ENCODE data around the gene KCND3. TPM values are rescaled to one million over a fixed set of nuclear protein-coding genes. Genes with fewer than 3 reads are reported as not detected.

KCND3 gene
- total RNA-seq, 4 donors from 2014 or later = 1.4 to 3.5 (median 3.0) TPM

DNA sequence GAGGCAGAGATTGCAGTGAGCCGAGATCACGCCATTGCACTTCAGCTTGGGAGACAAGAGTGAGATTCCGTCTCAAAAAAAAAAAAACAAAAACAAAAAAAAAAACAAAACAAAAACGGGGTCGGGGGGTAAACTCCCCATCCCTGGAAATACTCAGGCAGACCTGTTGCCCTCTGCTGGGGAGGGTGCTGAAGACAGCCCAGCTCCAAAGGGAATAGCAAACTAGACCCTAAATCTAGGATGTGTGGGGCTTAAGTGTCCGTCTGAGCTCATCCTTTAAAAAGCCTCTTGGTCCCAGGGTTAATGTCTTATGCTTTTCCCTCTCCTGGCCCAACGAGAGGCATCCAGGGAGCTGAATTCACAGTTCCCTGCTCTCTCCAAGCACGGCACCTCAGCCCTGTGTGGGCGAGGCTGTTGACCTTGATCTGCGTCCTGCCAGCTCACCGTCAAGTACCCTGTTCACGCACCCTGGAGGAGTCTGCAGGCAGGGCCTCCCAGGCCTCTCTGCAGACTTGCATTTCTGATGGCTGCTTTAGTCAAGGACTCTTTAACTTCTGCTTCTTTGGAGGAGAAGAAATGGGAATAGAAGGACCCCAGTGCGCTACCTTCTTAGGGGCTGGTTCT lies 22.3 kb downstream of the KCND3 start:
- Histone ChIP-seq H3K4me1 (no peaks in the 10 kb centered on the region), H3K27me3 (no peaks in the 10 kb centered on the region), H3K27ac (no peak overlapping the region), H3K36me3 (no peaks in the 10 kb centered on the region), H3K9me3 (no peaks in the 10 kb centered on the region), H3K4me3 (no peak overlapping the region)
- TF ChIP-seq POLR2AphosphoS5 (IDR thresholded peaks at IDR 0.05) (no peak), EP300 (IDR thresholded peaks at IDR 0.05; ENCODE audit: low read depth) (no peak), POLR2A (IDR thresholded peaks at IDR 0.05) (no peak)
- TF ChIP-seq, protein P1, sequence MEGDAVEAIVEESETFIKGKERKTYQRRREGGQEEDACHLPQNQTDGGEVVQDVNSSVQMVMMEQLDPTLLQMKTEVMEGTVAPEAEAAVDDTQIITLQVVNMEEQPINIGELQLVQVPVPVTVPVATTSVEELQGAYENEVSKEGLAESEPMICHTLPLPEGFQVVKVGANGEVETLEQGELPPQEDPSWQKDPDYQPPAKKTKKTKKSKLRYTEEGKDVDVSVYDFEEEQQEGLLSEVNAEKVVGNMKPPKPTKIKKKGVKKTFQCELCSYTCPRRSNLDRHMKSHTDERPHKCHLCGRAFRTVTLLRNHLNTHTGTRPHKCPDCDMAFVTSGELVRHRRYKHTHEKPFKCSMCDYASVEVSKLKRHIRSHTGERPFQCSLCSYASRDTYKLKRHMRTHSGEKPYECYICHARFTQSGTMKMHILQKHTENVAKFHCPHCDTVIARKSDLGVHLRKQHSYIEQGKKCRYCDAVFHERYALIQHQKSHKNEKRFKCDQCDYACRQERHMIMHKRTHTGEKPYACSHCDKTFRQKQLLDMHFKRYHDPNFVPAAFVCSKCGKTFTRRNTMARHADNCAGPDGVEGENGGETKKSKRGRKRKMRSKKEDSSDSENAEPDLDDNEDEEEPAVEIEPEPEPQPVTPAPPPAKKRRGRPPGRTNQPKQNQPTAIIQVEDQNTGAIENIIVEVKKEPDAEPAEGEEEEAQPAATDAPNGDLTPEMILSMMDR (IDR thresholded peaks at IDR 0.05) = no peak
- WGBS, 2 donors (ENCODE audit: low coverage in 1 of 2) = 55 to 72% methylated on average over 2 to 13 of the region's 13 CpGs
- in situ Hi-C loops (cut with MboI; ENCODE audit: low pct_ligation_motif_present in 1 of 4, low pct_unique_long_range_greater_than_20kb in 1 of 4, low sequenced_read_pairs in 3 of 4) = no loop called here
- intact Hi-C loops (cut with DNase I; ENCODE audit: low total_unique reads) = no loop called here
- no peak for DNase-seq

DNA sequence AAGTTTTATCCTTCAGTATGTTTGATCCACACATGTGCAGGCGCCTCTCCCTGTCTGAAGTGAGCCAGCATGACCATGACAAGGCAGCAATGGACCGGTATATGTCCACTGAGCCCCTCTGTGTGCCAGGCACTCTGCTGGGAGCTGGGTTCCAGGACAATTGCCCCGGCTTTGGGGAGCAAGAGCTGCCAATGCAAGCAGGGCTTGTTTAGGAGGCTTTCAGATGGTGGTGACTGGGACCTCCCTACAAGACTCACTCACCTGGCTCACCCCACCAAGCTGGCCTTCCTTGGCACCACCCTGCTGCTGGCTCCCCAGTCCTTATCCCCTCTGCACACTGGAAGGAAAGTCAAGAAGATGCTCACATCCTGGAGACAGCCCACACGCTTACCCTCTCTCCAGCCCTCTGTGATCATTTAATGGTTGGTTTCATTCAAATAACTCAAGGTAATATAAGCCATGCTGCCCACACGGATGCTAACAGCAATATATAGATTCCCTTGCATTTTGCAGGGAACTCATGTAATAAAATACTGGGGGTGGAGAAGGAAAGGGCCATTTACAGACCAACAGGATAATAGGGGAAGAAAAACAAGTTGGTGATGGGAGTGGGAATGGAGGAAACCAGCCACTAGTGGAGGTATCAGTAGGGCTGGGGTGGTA lies 23.6 kb downstream of the KCND3 start:
- no peak for DNase-seq
- intact Hi-C loops (cut with DNase I; ENCODE audit: low total_unique reads) = no loop called here
- Histone ChIP-seq H3K27ac (no peak overlapping the region), H3K36me3 (no peaks in the 10 kb centered on the region), H3K4me1 (no peaks in the 10 kb centered on the region), H3K27me3 (no peaks in the 10 kb centered on the region), H3K4me3 (no peak overlapping the region), H3K9me3 (no peaks in the 10 kb centered on the region)
- WGBS, 2 donors (ENCODE audit: low coverage in 1 of 2) = 46 to 72% methylated on average over 2 to 5 of the region's 5 CpGs
- in situ Hi-C loops (cut with MboI; ENCODE audit: low pct_ligation_motif_present in 1 of 4, low pct_unique_long_range_greater_than_20kb in 1 of 4, low sequenced_read_pairs in 3 of 4) = no loop called here
- no peak for TF ChIP-seq EP300 (IDR thresholded peaks at IDR 0.05; ENCODE audit: low read depth)

DNA sequence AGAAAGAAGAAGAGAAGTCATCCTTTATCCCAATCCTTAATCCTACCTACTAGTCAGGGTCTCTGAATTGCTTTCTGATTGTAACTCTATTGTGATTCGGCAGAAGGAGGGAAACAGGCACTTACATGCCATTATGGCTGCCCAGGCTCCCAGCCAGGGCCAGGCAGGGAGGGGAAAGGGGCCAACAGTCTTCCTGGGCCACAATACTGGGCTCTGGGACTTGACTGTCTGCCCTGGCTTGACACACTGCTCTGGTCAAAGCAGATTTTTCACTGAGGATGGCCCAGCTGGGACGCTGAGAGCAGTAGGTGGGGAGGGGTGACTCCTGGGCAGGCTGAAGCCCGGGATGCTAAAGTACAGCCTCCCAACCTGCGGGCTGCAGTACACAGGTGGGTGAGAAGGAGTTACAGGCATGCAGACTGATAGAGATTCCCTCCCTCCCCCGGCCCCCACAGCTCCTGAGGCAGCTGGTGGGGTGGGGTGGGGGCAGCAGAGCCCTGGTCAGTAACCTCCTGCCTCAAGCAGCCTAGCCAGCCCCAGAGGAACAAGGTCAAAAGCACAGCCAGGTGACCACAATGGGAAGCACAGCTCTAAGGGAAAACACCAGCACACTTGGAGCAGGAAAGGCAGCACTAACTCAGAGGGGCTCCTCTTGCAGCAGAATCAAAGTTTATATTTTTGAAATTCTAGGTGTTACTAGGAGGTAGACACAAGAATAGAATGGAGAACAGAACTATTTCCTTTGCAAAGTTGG lies 25.3 kb downstream of the KCND3 start:
- H3K27ac ChIP-seq = no peak overlapping the region
- intact Hi-C loops (cut with DNase I; ENCODE audit: low total_unique reads) (no loop called here), in situ Hi-C loops (cut with MboI; ENCODE audit: low pct_ligation_motif_present in 1 of 4, low pct_unique_long_range_greater_than_20kb in 1 of 4, low sequenced_read_pairs in 3 of 4) (no loop called here)
- peaks cover 0 to 3% (median 0%) of the 10 kb centered on the region in 4 donors for H3K4me1 ChIP-seq
- no peak overlapping the region for H3K4me3 ChIP-seq
- no peak for DNase-seq
- H3K27me3 ChIP-seq = no peaks in the 10 kb centered on the region
- H3K9me3 ChIP-seq = no peaks in the 10 kb centered on the region
- no peaks in the 10 kb centered on the region for H3K36me3 ChIP-seq
- WGBS, 2 donors (ENCODE audit: low coverage in 1 of 2) = 28% methylated on average over 5 of the region's 5 CpGs; no CpG with 5 or more reads in 1 of the 2 donors
- no peak for TF ChIP-seq POLR2A (IDR thresholded peaks at IDR 0.05)
- TF ChIP-seq, protein P1 (IDR thresholded peaks at IDR 0.05) = no peak
- no peak for TF ChIP-seq EP300 (IDR thresholded peaks at IDR 0.05; ENCODE audit: low read depth)
- TF ChIP-seq POLR2AphosphoS5 (IDR thresholded peaks at IDR 0.05) = no peak

DNA sequence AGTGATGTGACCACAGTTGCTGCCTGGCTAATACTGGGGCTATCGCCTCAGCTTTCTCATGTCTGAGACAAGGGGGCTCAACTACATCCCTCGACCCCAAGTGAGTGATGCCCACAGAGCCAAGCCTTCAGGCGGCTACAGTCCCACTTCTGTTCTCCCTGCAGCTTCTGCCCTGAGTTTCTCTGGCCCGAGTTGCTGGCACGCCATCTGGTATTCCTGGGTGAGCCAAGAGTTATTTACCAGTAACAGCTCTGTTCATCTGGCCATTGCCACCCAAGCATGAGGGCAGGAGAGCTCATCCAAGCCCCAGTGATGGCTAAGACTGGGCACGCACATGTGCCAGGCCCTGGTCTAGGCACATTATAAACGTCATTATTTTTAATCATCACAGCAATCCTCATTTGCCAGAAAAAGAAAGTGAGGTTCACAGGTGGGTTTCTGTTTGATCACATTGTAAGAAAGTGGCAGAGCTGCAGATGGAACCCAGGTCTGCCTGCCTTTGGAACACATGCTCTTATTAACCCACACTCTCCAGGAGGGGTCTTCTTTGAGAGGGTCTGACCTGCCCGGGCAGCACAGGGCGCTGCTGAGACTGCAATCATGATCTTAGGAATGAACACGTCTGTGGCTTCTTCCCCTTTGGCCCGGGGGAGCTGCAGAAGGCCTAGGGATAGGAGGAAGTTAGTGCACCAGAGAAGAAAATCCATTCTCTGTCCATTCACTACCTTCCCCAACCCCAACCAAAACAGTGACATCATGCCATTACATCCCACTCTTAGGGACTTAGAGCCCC lies 27.5 kb downstream of the KCND3 start:
- no peaks in the 10 kb centered on the region for H3K27me3 ChIP-seq
- intact Hi-C loops (cut with DNase I; ENCODE audit: low total_unique reads) = no loop called here
- TF ChIP-seq POLR2AphosphoS5 (IDR thresholded peaks at IDR 0.05) = no peak
- TF ChIP-seq, protein P1 (IDR thresholded peaks at IDR 0.05) = no peak
- TF ChIP-seq EP300 (IDR thresholded peaks at IDR 0.05; ENCODE audit: low read depth) = no peak
- no peak overlapping the region for H3K4me3 ChIP-seq
- no peaks in the 10 kb centered on the region for H3K9me3 ChIP-seq
- H3K4me1 ChIP-seq = peaks cover 0 to 4% (median 0%) of the 10 kb centered on the region in 4 donors
- 73 to 83% methylated on average over 2 to 11 of the region's 11 CpGs for WGBS, 2 donors (ENCODE audit: low coverage in 1 of 2)
- no peak for DNase-seq
- in situ Hi-C loops (cut with MboI; ENCODE audit: low pct_ligation_motif_present in 1 of 4, low pct_unique_long_range_greater_than_20kb in 1 of 4, low sequenced_read_pairs in 3 of 4) = no loop called here
- no peak overlapping the region for H3K27ac ChIP-seq
- H3K36me3 ChIP-seq = no peaks in the 10 kb centered on the region
